ENCODE measurements around the gene HBG2. TPM values are rescaled to one million over a fixed set of nuclear protein-coding genes. Genes with fewer than 3 reads are reported as not detected.

The HBG2 gene
- total RNA-seq, 1 experiment from 2014 or later = 8.7 TPM

GRCh38 chr11:5285703-5286340, 31.2 kb upstream of the HBG2 start (continued):
- TF ChIP-seq HMGXB4 (CRISPR knock-in tag; IDR thresholded peaks at IDR 0.05) (no peak), ERG (CRISPR knock-in tag; IDR thresholded peaks at IDR 0.05) (no peak), E2F4 (CRISPR knock-in tag; IDR thresholded peaks at IDR 0.05; ENCODE audit: borderline replicate concordance, low read depth) (no peak), SMAD4 (CRISPR knock-in tag; IDR thresholded peaks at IDR 0.05) (no peak), ZBTB21 (CRISPR knock-in tag; IDR thresholded peaks at IDR 0.05; ENCODE audit: borderline replicate concordance) (no peak), TEAD4 (CRISPR knock-in tag; IDR thresholded peaks at IDR 0.05) (no peak), STAT6 (CRISPR knock-in tag; conservative IDR thresholded peaks at IDR 0.05; ENCODE audit: low read depth) (no peak)

- Mint-ChIP-seq H3K4me1 (peaks cover 5% of the 10 kb centered on the region), H3K27me3 (ENCODE audit: low read depth) (no peaks in the 10 kb centered on the region), H3K36me3 (no peaks in the 10 kb centered on the region), H3K27ac (no peak overlapping the region), H3K4me3 (no peak overlapping the region), H3K9me3 (no peaks in the 10 kb centered on the region; the same call in 1 of the 2 replicates)
- ChIA-PET POLR2A (no interaction called here), CTCF (no interaction called here)
- ATAC-seq = no peak
- TF ChIP-seq ESRRA (CRISPR knock-in tag; IDR thresholded peaks at IDR 0.05; ENCODE audit: borderline replicate concordance) (no peak), JAZF1 (CRISPR knock-in tag; IDR thresholded peaks at IDR 0.05) (no peak), MAX (CRISPR knock-in tag; IDR thresholded peaks at IDR 0.05) (no peak), HMGA2 (CRISPR knock-in tag; IDR thresholded peaks at IDR 0.05) (no peak), PRRX2 (CRISPR knock-in tag; IDR thresholded peaks at IDR 0.05) (no peak), ZNF317 (CRISPR knock-in tag; IDR thresholded peaks at IDR 0.05; ENCODE audit: borderline replicate concordance, low read depth) (no peak), ZNF671 (CRISPR knock-in tag; IDR thresholded peaks at IDR 0.05) (no peak)
- DNase-seq (ENCODE audit: low spot score) = no peak
These were observed 30.1 kb upstream of the HBG2 start for GRCh38 chr11:5284637-5285036.

GRCh38 chr11:5283882-5284281, 29.3 kb upstream of the HBG2 start:
- ChIA-PET POLR2A (no interaction called here), CTCF (no interaction called here)
- H3K9me3 Mint-ChIP-seq = no peaks in the 10 kb centered on the region; the same call in 1 of the 2 replicates
- no peaks in the 10 kb centered on the region for H3K27me3 Mint-ChIP-seq (ENCODE audit: low read depth)
- ATAC-seq (no peak), DNase-seq (ENCODE audit: low spot score) (no peak)
- H3K36me3 Mint-ChIP-seq = no peaks in the 10 kb centered on the region
- H3K4me3 Mint-ChIP-seq = no peak overlapping the region
- H3K4me1 Mint-ChIP-seq = peaks cover 5% of the 10 kb centered on the region
- H3K27ac Mint-ChIP-seq = no peak overlapping the region
- TF ChIP-seq ZNF423 (CRISPR knock-in tag; IDR thresholded peaks at IDR 0.05) (no peak), ZNF121 (CRISPR knock-in tag; IDR thresholded peaks at IDR 0.05) (no peak), PRDM15 (CRISPR knock-in tag; IDR thresholded peaks at IDR 0.05) (no peak), ARID4B (CRISPR knock-in tag; IDR thresholded peaks at IDR 0.05; ENCODE audit: borderline replicate concordance) (no peak), TEAD4 (CRISPR knock-in tag; IDR thresholded peaks at IDR 0.05) (no peak)
